HEK293 (cell line): ENCODE data around the gene HEPACAM.

ENCODE experiments used
- CTCF ChIA-PET: fragments of 350-600 bp; formaldehyde crosslinking; extraction: SDS; loops from one replicate; lab custom pipeline; 2021; ENCODE audit warnings: antibody characterized with exemption; lab: Yijun Ruan, JAX
- POLR2A ChIA-PET: fragments of 300-600 bp; formaldehyde crosslinking; extraction: SDS; loops from one replicate; lab custom pipeline; 2020; ENCODE audit warnings: antibody characterized with exemption, inconsistent platforms; lab: Yijun Ruan, JAX
- H3K27ac ChIP-seq: fragments of 200-500 bp; sonication (Bioruptor generic); 2 replicates; pipeline ENCODE4 v1.5.1; 2014; ENCODE audit warnings: low read depth, low read length, control low read depth, inconsistent platforms; ENCODE audit errors: extremely low read depth
- H3K36me3 ChIP-seq, 2 experiments: fragments of 200-500 bp in 1 of 2; sonication (Bioruptor generic) in 1 of 2; 1 replicate in 1 of 2; 2 replicates in 1 of 2; pipeline ENCODE4 v1.5.1; 2014 to 2017; ENCODE audit warnings: inconsistent platforms in 2 of 2, low read length in 2 of 2; ENCODE audit not compliant: control insufficient read depth in 2 of 2, insufficient read depth in 1 of 2
- H3K4me1 ChIP-seq: fragments of 200-500 bp; sonication (Bioruptor generic); 2 replicates; pipeline ENCODE4 v1.5.1; 2014; ENCODE audit warnings: mild to moderate bottlenecking, low read length, inconsistent platforms; ENCODE audit not compliant: control insufficient read depth, insufficient read depth
- H3K4me3 ChIP-seq: 2 replicates; pipeline ENCODE4 v1.5.1; 2011; ENCODE audit warnings: low read depth, mild to moderate bottlenecking, control low read depth, low read length, moderate library complexity
- H3K9me3 ChIP-seq: fragments of 200-500 bp; sonication (Bioruptor generic); 2 replicates; pipeline ENCODE4 v1.5.1; 2014; ENCODE audit warnings: low read depth, low read length, inconsistent platforms; ENCODE audit not compliant: control insufficient read depth, insufficient read depth
- GFI1B ChIP-seq: fragments of 450-650 bp; formaldehyde crosslinking; IDR thresholded peaks from 2 replicates; pipeline ENCODE4 v1.5.1; 2016; ENCODE audit warnings: missing biosample characterization, missing genetic modification characterization
- GLIS2 ChIP-seq: fragments of 450-650 bp; formaldehyde crosslinking; IDR thresholded peaks from 2 replicates; pipeline ENCODE4 v1.5.1; 2016; ENCODE audit warnings: missing biosample characterization, missing genetic modification characterization
- KLF16 ChIP-seq: fragments of 450-650 bp; formaldehyde crosslinking; IDR thresholded peaks from 2 replicates; pipeline ENCODE4 v1.5.1; 2017; ENCODE audit warnings: missing biosample characterization, missing genetic modification characterization
- PRDM6 ChIP-seq: fragments of 450-650 bp; formaldehyde crosslinking; IDR thresholded peaks from 2 replicates; pipeline ENCODE4 v1.5.1; 2017; ENCODE audit warnings: missing biosample characterization, missing genetic modification characterization
- ZBTB48 ChIP-seq: fragments of 450-650 bp; formaldehyde crosslinking; IDR thresholded peaks from 2 replicates; pipeline ENCODE4 v1.5.1; 2016; ENCODE audit warnings: missing biosample characterization, missing genetic modification characterization
- ZBTB8A ChIP-seq: fragments of 450-650 bp; formaldehyde crosslinking; IDR thresholded peaks from 2 replicates; pipeline ENCODE4 v1.5.1; 2016; ENCODE audit warnings: missing biosample characterization, missing genetic modification characterization
- ZFP37 ChIP-seq: fragments of 450-650 bp; formaldehyde crosslinking; IDR thresholded peaks from 2 replicates; pipeline ENCODE4 v1.5.1; 2016; ENCODE audit warnings: missing biosample characterization, missing genetic modification characterization
- ZNF354C ChIP-seq: fragments of 450-650 bp; formaldehyde crosslinking; IDR thresholded peaks from 2 replicates; pipeline ENCODE4 v1.5.1; 2016; ENCODE audit warnings: missing biosample characterization, missing genetic modification characterization, low read depth, borderline replicate concordance
- ZNF529 ChIP-seq: fragments of 450-650 bp; formaldehyde crosslinking; IDR thresholded peaks from 2 replicates; pipeline ENCODE4 v1.5.1; 2017; ENCODE audit warnings: missing genetic modification characterization, missing biosample characterization; ENCODE audit not compliant: insufficient replicate concordance
- ZSCAN18 ChIP-seq: fragments of 450-650 bp; formaldehyde crosslinking; IDR thresholded peaks from 2 replicates; pipeline ENCODE4 v1.5.1; 2016; ENCODE audit warnings: missing biosample characterization, missing genetic modification characterization
- TF ChIP-seq, protein P1 (sequence below): fragments of 450-650 bp; formaldehyde crosslinking; IDR thresholded peaks from 2 replicates; pipeline ENCODE4 v1.5.1; 2016; ENCODE audit warnings: missing biosample characterization, missing genetic modification characterization
- TF ChIP-seq, protein P2 (sequence below): fragments of 450-650 bp; formaldehyde crosslinking; IDR thresholded peaks from 2 replicates; pipeline ENCODE4 v1.5.1; 2016; ENCODE audit warnings: missing biosample characterization, missing genetic modification characterization

Gene HEPACAM

DNA sequence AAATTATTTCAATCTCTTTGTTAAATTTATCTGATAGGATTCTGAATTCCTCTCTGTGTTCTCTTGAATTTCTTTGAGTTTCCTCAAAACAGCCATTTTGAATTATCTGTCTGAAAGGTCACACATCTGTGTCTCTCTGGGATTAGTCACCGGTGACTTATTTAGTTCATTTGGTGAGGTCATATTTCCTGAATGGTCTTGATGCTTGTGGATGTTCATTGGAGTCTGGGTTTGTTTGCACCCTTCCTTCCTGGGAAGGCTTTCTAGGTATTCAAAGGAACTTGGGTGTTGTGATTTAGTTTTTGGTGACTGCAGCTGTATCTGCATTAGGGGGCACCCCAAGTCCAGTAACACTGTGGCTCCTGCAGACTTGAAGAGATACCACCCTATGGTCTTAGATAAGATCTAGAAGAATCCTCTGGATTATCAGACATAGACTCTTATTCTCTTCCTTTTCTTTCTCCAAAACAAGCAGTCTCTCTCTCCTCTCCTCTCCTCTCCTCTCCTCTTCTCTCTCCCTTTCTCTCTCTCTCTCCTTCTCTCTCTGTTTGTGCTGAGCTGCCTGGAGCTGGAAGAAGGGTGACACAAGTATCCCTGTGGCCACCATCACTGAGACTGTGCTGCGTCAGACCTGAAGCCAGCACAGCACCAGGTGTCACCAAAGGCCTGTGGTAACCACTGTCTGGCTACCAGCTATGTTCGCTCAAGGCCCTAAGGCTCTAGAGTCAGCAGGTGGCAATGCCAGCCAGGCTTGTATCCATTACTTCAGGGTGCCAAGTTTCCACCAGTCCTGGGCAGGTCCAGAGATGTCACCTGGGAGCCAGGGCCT, 20.1 kb downstream of the HEPACAM start (continued):
- TF ChIP-seq PRDM6 (tag by site-specific recombination) (no peak), GFI1B (tag by site-specific recombination) (no peak)
- TF ChIP-seq, protein P1, sequence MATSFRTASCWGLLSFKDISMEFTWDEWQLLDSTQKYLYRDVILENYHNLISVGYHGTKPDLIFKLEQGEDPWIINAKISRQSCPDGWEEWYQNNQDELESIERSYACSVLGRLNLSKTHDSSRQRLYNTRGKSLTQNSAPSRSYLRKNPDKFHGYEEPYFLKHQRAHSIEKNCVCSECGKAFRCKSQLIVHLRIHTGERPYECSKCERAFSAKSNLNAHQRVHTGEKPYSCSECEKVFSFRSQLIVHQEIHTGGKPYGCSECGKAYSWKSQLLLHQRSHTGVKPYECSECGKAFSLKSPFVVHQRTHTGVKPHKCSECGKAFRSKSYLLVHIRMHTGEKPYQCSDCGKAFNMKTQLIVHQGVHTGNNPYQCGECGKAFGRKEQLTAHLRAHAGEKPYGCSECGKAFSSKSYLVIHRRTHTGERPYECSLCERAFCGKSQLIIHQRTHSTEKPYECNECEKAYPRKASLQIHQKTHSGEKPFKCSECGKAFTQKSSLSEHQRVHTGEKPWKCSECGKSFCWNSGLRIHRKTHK (tag by site-specific recombination): no peak
- TF ChIP-seq, all 188 proteins: peak for 0

DNA sequence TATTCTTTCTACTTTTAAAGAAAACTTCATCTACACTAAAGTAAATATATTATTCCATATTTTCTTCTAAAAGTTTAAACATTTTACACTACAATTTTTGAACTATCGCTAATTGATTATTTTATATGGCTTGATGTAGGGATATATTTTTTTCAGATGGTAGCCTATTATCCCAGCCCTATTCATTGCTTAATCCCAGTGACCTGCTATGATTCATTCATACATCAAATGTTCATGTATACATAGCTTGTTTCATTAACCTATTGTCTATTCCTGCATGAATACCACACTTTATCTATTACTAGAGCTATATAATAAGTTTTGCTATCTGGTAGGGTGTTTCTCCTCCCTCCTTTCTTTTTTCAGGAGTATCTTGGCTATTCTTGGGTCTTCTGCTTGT, 33.2 kb downstream of the HEPACAM start:
- CTCF ChIA-PET: interaction anchor here (0.8 to 3.2 kb wide), 2 partner anchors 26 to 32 kb away, joined by 3 to 9 read pairs; no protein-coding TSS in a partner anchor
- Histone ChIP-seq H3K27ac (no peak overlapping the region), H3K9me3 (no peaks in the 10 kb centered on the region), H3K36me3 (no peaks in the 10 kb centered on the region), H3K4me1 (no peaks in the 10 kb centered on the region)
- TF ChIP-seq ZBTB48 (tag by site-specific recombination): no peak
- no peak for TF ChIP-seq GLIS2 (tag by site-specific recombination)
- TF ChIP-seq, protein P2, sequence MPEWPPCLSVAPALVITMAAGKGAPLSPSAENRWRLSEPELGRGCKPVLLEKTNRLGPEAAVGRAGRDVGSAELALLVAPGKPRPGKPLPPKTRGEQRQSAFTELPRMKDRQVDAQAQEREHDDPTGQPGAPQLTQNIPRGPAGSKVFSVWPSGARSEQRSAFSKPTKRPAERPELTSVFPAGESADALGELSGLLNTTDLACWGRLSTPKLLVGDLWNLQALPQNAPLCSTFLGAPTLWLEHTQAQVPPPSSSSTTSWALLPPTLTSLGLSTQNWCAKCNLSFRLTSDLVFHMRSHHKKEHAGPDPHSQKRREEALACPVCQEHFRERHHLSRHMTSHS (tag by site-specific recombination): no peak
- TF ChIP-seq ZNF529: no peak
- no peak for TF ChIP-seq ZNF354C (tag by site-specific recombination)
- no peak for TF ChIP-seq ZFP37
- TF ChIP-seq ZBTB8A (tag by site-specific recombination): no peak
- TF ChIP-seq, all 188 proteins: peak for 0
- POLR2A ChIA-PET: no interaction called here
- no peak overlapping the region for H3K4me3 ChIP-seq

GRCh38 chr11:124900464-124900863, 35.4 kb downstream of the HEPACAM start:
- no peaks in the 10 kb centered on the region for H3K9me3 ChIP-seq
- no peak for TF ChIP-seq KLF16
- no peak for TF ChIP-seq ZSCAN18 (tag by site-specific recombination)
- H3K4me3 ChIP-seq: no peak overlapping the region
- no peaks in the 10 kb centered on the region for H3K36me3 ChIP-seq
- ChIA-PET POLR2A (interaction anchor here (1.0 kb wide), 2 partner anchors 20 to 24 kb away, joined by 3 read pairs; no protein-coding TSS in a partner anchor), CTCF (interaction anchor here (3.2 kb wide), 1 partner anchor 24 kb away, joined by 9 read pairs; no protein-coding TSS in a partner anchor)
- H3K27ac ChIP-seq: no peak overlapping the region
- H3K4me1 ChIP-seq: no peaks in the 10 kb centered on the region
